GM21619 (cell line): ENCODE data around the gene THOC2.
"Not testable (repeated sequence)": the region's sequence is repeated elsewhere in the genome, so short reads cannot be mapped to it uniquely, and the experiment has no call there.

Experiments used
- ATAC-seq: cut with Tn5 transposase; IDR thresholded peaks from one replicate; pipeline ENCODE4 v1.9.1; 2021; ENCODE audit not compliant: unreplicated experiment

Gene THOC2, protein sequence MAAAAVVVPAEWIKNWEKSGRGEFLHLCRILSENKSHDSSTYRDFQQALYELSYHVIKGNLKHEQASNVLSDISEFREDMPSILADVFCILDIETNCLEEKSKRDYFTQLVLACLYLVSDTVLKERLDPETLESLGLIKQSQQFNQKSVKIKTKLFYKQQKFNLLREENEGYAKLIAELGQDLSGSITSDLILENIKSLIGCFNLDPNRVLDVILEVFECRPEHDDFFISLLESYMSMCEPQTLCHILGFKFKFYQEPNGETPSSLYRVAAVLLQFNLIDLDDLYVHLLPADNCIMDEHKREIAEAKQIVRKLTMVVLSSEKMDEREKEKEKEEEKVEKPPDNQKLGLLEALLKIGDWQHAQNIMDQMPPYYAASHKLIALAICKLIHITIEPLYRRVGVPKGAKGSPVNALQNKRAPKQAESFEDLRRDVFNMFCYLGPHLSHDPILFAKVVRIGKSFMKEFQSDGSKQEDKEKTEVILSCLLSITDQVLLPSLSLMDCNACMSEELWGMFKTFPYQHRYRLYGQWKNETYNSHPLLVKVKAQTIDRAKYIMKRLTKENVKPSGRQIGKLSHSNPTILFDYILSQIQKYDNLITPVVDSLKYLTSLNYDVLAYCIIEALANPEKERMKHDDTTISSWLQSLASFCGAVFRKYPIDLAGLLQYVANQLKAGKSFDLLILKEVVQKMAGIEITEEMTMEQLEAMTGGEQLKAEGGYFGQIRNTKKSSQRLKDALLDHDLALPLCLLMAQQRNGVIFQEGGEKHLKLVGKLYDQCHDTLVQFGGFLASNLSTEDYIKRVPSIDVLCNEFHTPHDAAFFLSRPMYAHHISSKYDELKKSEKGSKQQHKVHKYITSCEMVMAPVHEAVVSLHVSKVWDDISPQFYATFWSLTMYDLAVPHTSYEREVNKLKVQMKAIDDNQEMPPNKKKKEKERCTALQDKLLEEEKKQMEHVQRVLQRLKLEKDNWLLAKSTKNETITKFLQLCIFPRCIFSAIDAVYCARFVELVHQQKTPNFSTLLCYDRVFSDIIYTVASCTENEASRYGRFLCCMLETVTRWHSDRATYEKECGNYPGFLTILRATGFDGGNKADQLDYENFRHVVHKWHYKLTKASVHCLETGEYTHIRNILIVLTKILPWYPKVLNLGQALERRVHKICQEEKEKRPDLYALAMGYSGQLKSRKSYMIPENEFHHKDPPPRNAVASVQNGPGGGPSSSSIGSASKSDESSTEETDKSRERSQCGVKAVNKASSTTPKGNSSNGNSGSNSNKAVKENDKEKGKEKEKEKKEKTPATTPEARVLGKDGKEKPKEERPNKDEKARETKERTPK (N-terminal part only)

DNA sequence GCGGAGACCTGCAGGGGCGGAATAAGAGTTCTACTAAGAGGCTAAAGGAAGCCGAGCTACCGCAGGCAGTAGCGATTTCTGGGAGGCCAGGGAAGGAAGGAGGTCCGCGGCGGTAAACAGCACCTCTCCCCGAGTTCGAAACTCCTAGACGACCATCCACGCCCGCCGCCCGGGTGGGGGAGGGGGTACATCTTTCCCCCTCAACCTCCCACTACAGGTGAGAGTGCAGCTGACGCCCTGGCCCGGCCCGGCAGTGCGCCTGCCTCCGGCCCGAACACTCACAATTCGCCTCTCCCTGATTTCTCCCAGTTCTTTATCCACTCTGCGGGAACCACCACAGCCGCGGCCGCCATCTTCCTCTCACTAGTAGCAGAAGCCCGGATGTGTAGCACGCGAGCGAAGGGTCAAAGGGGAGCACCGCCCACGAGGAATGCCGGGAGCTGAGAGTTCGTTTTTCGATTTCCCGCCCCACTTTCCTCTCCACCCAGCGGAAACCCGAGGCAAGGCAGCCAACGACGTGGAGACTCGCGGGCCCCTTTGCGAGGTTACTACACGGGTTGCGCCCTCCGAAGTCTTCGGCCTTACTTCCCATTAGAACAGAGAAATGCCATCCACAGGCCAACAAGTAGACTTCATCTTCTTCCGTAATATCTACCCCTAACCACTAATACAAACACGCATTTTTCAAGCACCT is at the start of gene THOC2:
Gene THOC2 (minus strand): TSS at position 383 of the 694 bp plus-strand sequence. CDS start 30 bp downstream, at position 353.
- peak; percentile 74 for ATAC-seq

DNA sequence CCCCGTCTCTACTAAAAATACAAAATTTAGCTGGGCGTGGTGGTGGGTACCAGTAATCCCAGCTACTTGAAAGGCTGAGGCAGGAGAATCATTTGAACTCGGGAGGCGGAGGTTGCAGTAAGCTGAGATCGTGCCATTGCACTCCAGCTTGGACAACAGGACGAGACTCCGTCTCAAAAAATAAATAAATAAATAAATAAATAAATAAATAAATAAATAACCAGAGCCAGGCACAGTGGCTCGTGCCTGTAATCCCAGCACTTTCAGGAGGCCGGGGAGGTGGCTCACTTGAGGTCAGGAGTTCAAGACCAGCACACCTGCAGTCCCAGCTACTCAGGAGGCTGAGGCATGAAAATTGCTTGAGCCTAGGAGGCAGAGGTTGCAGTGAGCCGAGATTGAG is 48.9 kb upstream of the THOC2 start:
- ATAC-seq: not testable (repeated sequence)

DNA sequence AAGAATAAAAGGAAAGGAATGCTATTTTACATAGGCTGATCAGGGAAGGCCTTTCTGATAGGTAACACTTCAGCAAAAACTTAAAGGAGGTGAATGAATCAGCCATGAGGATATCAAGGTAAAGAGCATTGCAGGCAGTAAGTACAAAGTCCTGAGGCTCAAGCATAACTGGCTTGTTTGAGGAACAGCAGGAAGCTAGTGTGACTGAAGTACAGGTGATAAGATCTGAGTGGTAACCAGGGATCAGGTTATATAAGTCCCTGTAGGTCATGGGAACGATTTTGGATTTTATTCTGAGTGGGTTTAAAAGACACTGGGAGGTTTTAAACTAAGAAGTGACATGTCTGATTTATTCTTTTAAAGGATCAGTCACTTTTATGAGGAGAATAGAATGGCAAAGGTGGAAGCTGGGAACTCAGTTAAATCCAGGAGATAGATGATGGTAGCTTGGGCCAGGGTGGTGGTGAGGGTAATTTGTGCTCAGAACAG is 47.1 kb upstream of the THOC2 start:
- no peak for ATAC-seq

DNA sequence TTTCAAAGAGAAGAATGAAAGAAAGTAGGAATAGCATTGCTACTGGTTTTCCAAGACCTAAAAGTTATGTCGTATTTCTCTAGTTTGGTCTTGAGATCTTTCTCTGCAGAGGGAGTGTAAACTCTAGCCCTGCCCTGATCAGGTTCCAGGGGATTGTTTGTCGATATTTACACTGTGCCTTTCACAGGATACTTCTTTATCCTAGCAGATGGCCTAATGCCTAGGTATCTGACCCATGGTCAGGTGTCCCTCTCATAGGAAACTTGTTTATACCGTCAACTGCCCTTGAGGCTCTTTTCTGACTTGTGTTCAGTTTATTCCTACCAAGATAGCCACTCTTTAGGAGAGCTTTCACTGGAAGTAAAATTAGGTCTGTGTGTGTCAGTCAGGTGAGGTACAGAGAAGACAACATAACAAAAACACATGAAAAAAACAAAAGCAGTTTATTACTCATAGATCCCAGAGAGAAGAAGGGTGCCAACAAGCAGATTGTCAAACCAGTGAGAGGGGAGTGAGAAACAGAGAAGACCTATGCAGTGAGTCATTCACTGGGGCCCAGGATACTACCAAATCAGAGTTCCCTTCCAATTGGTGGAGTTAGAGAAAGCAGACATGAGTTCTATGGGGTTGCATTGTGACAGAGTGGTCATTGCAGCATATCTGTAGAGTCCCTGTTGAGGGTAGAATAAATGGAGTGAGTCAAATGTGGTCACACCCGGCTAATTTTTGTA is 40.6 kb upstream of the THOC2 start:
- no peak for ATAC-seq

DNA sequence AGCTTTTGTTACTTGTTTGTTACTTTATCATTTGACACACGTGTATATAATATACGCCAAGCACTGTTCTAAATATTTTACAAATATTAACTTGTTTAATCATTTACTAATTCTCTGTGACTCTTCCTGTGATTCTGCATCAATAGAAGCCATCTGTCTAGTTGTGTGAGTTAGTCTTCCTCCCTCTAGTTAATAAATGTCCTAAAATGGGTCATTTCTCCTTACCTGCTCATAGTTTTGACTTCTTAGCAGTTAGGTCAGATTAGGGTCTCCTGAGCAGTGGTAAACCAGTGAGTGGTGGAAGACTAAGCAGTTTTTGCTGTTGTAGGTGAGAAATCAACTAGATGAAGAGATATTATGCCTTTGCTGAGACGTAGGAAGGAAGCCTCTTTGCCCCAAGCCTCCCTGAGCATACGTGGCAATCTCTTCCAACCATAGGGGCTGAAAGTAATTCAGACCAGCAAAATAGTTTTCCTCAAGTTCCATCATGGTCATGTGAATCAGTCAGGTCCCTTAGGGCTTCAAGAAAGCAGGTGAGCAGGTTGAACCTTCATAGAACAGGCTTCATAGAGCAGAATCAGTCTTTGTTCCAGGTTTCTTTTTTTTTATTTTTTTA is 38.7 kb upstream of the THOC2 start:
- peak; percentile 95 for ATAC-seq

DNA sequence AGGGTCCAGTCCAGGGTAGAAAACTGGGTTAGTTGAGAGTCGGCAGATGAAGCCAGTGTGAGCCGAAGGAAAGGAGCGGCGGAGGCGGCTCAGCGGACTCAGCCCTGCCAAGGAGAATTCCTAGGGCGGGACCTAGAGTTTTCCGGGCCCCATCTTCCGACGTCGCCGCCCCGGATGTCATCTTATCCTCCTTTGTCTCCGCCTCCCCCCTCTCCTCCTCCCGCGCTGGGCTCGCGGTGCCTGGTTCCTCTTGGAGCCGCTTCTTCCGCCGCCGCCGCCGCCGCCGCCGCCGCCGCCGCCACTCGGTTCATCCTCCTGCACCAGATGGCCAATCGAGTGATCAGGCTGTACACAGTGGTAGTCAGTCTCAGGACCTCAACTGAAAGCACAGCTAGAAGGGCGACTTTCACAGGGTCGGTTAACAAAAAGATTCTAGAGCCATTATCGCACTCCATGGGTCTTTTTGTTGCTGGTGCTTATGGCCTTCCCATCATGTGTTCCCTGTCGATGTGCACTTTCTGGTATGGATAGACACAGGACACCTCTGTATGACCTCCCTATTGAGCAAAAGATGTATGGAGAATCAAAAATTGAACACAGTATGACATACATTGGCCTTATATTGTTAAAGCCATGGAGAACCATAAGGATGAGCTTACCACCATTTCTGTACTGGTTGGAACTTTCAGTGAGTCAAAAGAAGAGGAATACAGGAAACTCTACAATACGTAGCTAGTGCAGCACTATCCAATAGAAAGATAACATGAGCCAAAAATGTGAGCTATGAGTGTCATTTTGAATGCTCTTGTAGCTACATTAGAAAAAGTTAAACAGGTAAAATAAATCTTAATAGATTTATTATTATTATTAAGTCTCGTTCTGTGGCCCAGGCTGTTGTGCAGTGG is 32.4 kb upstream of the THOC2 start:
- ATAC-seq: peak; percentile 95

DNA sequence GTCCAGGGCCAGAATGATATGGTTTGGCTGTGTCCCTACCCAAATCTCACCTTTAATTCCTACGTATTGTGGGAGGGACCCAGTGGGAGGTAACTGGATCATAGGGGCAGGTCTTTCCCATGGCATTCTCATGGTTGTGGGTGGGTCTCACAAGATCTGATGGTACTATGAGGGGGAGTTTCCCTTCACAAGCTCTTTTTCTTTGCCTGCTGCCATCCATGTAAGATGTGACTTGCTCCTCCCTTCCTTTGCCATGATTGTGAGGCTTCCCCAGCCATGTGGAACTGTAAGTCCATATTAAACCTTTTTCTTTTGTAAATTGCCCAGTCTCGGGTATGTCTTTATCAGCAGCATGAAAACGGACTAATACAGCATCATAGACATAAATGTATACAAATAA is 27.0 kb upstream of the THOC2 start:
- not testable (repeated sequence) for ATAC-seq

DNA sequence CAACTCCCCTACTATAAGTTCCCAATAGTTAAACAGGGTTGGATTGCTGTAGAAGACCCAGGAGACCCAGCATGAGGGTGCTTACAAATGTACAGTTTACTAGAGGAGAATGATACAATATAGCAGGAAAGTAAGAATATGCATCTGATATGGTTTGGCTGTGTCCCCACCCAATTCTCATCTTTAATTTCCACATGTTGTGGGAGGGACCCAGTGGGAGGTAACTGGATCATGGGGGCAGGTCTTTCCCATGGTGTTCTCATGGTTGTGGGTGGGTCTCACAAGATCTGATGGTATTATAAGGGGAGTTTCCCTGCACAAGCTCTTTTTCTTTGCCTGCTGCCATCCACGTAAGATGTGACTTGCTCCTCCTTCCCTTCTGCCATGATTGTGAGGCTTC is 24.9 kb upstream of the THOC2 start:
- ATAC-seq: not testable (repeated sequence)

DNA sequence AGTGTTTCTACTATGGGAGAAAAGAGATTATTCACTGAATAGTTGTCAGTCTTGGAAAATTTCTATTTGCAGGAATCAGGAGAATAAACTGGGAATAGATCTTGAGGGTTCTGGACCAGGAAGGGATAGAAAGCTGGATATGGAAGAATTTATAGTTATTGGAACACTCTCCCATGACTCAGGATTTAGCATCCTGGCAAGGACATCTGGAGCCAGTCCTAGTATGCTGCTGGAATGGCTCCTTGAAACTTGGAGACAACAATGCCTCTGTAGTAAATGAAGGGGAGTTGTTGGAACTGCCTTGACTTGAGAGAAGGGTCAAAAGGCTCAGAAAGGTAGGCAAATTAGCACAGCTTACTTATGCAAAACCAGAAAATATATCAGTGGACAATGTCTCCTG is 23.5 kb upstream of the THOC2 start:
- ATAC-seq: no peak

DNA sequence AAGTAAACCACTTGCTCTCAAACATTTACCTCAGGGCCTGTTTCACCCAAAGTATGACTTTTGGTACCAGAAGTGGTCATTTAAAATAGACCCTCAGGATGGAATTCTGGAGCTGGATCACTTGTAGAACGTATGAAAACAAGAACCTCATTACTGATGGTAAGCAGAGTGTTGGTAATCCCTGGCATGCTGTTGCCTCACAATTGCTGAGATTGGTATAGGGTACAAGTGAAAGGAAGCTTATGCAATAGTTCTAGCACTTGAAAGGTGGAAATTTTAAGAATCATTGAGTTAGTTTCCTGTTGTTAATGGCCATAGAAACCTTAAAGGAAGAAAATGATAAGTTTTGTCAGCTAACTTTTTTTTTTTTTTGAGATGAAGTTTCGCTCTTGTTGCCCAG is 22.3 kb upstream of the THOC2 start:
- no peak for ATAC-seq

DNA sequence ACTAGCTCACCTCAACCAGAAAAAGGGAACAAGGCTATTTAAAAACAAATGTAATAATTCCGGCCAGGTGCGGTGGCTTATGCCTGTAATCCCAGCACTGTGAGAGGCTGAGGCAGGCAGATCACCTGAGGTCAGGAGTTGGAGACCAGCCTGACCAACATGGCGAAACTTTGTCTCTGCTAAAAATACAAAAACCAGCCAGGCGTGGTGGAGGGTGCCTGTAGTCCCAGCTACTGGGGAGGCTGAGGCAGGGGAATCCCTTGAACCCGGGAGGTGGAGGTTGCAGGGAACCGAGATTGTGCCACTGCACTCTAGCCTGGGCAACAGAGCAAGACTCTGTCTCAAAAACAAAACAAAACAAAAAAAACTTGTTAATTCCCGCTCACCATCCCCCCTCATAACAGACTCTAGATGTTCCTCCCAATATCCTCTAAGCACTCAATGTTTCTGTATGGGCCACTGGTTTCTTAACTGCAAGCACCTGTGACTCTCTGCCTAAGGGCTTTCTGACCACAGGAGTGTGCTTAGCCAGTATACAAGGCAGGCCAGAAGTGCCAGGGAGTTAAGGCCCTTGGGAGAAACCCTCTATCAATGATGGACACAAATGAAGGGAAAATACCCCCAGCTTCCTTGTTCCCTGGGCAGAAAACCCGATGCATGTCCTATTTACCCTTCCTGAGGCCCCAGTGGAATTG is 21.0 kb upstream of the THOC2 start:
- ATAC-seq: no peak

DNA sequence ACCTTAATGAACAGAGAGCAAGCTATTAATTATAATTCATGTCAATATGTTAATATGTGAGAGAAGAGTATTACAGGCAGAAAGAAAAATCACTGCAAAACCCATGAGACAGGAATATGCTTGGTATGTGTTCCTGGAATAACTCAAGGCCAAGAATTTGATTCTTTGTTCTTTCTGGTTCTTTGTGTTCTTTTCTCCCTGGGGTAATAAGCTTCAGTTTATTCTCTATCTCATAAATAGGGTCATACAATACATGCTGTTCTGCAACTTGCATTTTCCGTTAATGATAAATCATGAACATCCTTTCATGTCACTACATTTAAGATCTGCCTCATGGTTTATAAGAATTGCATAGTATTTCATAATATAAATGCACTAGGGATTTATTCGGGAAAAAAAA is 16.8 kb upstream of the THOC2 start:
- no peak for ATAC-seq

DNA sequence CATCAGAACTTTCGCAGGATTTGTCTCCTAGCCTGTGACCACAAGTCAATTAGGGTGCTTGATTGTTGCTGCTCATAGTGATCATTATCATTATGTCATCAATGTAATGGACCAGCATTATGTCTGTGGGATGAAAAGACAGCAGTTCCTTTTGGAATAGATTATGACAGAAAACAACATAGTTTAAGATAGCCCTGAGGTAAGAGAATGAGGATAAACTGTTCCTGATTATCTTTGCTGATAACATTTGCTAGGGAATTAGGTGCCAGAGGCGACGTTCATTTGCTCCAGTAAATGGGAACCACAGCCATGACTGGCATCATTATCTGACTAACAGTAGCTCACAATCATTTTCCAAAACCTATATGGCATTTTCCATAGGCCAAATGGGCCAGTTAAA is 12.7 kb upstream of the THOC2 start:
- ATAC-seq: no peak

DNA sequence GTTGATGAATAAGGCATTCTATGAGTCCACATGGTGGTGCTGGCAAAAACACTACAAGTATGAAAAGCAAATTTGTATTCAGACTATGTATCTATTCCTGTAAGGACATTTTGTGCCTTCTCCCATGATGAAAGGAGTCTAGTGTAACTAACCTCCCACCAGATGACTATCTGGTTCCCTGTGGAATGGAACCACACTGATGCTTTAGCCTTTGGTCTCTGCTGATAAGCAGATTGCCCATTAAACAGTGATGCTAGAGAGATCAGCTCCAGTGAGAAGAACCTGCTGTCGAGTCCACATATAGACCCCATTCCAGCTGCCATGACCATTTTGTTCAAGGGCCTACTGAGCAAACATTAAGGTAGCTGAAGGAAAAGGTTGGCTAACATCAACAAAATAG is 10.5 kb upstream of the THOC2 start:
- ATAC-seq: no peak

DNA sequence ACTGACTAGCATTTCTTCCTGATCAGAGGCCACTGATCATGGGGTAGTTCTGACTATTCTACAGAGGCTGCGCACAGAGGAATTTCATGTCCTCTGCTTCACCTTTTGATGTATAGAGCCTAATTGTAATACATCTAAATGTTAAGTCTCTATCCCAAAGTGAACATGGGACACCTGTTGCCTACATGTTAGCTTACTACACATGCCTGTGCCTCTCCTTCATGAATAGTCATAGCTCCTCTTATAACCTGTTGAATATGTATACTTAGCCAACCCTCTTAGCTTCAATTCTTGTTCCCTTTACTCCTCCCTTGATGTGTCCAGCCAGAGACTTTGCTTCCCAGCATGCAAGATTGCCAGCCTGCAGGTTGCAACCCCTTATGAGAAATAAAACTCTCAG is 9.6 kb upstream of the THOC2 start:
- no peak for ATAC-seq

DNA sequence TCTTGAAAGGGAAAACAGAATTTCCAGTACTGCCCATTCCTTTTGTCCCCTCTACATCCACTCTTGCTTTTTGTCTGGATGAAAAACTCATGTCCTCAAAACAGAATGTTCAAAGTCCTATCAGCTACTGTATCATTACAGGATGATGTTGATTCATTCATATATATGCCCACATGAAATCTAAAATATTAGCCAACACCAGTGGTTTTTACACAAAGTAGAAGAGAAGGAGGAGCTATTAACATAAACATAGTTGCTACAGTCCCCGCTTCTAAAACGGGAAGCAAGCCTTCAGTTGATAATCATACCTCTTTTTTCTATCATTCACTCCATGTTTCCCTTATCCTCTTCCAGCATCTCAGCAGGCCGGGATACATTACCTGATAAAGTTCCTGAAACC is 7.7 kb upstream of the THOC2 start:
- no peak for ATAC-seq

DNA sequence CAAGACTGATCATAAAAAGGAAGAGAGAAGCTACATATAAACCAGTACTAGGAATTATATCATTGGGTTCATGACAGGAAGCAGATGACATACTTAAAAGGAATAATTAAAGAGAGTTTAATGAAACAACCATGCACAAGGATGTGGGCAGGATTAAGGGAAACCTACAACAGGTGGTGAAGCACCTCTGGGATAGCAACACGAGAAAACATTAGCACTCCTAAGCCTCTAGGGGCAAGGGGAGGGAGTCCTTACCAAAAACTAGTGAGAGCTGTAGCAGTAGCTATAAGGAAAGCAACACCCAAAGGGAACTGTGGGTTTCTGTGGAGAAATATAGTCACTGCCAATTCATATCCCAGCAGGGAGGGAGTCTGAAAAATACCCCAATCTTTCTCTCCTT is 7.2 kb upstream of the THOC2 start:
- no peak for ATAC-seq

DNA sequence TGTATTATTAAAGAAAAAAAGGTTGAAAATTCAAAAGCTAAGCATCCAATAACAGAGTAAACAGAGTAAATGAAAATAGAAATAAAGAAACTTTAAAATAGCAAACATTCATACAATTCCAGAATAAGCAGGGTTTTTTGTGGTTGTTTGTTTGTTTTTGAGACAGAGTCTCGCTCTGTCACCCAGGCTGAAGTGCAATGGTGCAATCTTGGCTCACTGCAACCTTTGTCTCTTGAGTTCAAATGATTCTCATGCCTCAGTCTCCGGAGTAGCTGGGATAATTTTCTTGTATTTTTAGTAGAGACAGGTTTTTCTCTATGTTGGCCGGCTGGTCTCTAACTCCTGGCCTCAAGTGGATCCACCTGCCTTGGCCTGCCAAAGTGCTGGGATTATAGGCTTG is 6.6 kb upstream of the THOC2 start:
- no peak for ATAC-seq
